Karpas-422 (cell line): ENCODE data around the gene ENOX1. TPM values are rescaled to one million over a fixed set of nuclear protein-coding genes. Genes with fewer than 3 reads are reported as not detected.

ENCODE experiments used
- DNase-seq: peaks from one replicate; pipeline ENCODE4 v3.0.0-alpha.2; 2015
- H2AFZ ChIP-seq: fragments of 200-600 bp; sonication (generic); 2 replicates; pipeline ENCODE4 v1.6.1; 2014; ENCODE audit warnings: antibody characterized with exemption, low read length, mixed read lengths
- H3K27ac ChIP-seq: fragments of 200-600 bp; sonication (generic); 2 replicates; pipeline ENCODE4 v1.5.1; 2014; ENCODE audit warnings: mild to moderate bottlenecking, low read length, moderate library complexity
- H3K27me3 ChIP-seq: fragments of 200-600 bp; sonication (generic); 2 replicates; pipeline ENCODE4 v1.6.1; 2014; ENCODE audit warnings: low read length, mixed read lengths
- H3K36me3 ChIP-seq: fragments of 200-600 bp; sonication (generic); 2 replicates; pipeline ENCODE4 v1.6.1; 2014; ENCODE audit warnings: low read length, mixed read lengths; ENCODE audit not compliant: insufficient read depth
- H3K4me1 ChIP-seq: fragments of 200-600 bp; sonication (generic); 2 replicates; pipeline ENCODE4 v1.6.1; 2014; ENCODE audit warnings: mild to moderate bottlenecking, low read length, mixed read lengths
- H3K4me2 ChIP-seq: fragments of 200-600 bp; sonication (generic); 2 replicates; pipeline ENCODE4 v1.6.1; 2014; ENCODE audit warnings: low read length, low read depth, mild to moderate bottlenecking; ENCODE audit not compliant: poor library complexity, severe bottlenecking
- H3K4me3 ChIP-seq: fragments of 200-600 bp; sonication (generic); 2 replicates; pipeline ENCODE4 v1.5.1; 2014; ENCODE audit warnings: mild to moderate bottlenecking, antibody characterized with exemption, low read length, mixed read lengths
- H3K79me2 ChIP-seq: fragments of 200-600 bp; sonication (generic); 2 replicates; pipeline ENCODE4 v1.6.1; 2014; ENCODE audit warnings: mild to moderate bottlenecking, low read length, mixed read lengths
- H3K9ac ChIP-seq: fragments of 200-600 bp; sonication (generic); 2 replicates; pipeline ENCODE4 v1.6.0; 2014; ENCODE audit warnings: low read length
- H3K9me2 ChIP-seq: fragments of 200-600 bp; sonication (generic), shearing (Covaris generic); replicated peaks from 2 replicates; pipeline ENCODE4 v1.6.0; 2014; ENCODE audit warnings: mild to moderate bottlenecking, low read length, moderate library complexity; ENCODE audit not compliant: insufficient read depth
- H3K9me3 ChIP-seq: fragments of 300-700, 200-600 bp; sonication (generic); 2 replicates; pipeline ENCODE4 v1.6.1; 2014; ENCODE audit warnings: low read length, mixed read lengths
- H4K20me1 ChIP-seq: fragments of 200-600 bp; sonication (generic); 2 replicates; pipeline ENCODE4 v1.6.1; 2014; ENCODE audit warnings: mild to moderate bottlenecking, antibody characterized with exemption, low read length, low read depth; ENCODE audit not compliant: insufficient read depth
- total RNA-seq: library from RNA; depleted of rRNA; stranded (reverse); fragments of >200 nt; shearing (Covaris generic); gene quantifications from 2 replicates; pipeline ENCODE4 v1.2.3, GENCODE V29; 2014; ENCODE audit warnings: low replicate concordance

The ENOX1 gene
- total RNA-seq, 1 experiment from 2014 or later = not detected

DNA sequence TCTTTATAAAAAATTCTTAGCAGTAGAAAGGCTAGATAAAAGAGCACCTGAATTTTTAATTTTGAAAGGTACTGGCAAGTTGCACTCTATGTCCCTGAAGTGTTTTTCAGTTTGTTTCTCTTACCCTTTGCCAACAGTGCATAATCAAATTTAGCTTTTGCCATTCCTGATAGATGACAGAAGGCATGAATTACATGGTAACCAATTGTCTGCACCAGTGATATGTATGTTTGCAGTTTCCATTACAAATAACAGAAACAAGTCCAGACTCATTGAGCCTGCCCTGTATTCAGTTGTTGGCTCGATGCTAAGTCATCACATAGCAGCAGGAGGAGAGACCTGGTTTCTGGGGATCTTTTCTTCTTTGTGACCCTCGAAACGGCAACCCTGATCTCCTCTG lies 453.6 kb downstream of the ENOX1 start:
- Histone ChIP-seq H2AFZ (no peak overlapping the region), H3K4me1 (no peaks in the 10 kb centered on the region), H3K27ac (no peak overlapping the region), H3K9me3 (no peaks in the 10 kb centered on the region), H3K9me2 (no peaks in the 10 kb centered on the region), H3K4me2 (no peak overlapping the region), H3K4me3 (no peak overlapping the region), H3K27me3 (no peaks in the 10 kb centered on the region), H3K9ac (no peak overlapping the region), H3K79me2 (no peaks in the 10 kb centered on the region), H4K20me1 (no peaks in the 10 kb centered on the region), H3K36me3 (no peaks in the 10 kb centered on the region)
- no peak for DNase-seq

DNA sequence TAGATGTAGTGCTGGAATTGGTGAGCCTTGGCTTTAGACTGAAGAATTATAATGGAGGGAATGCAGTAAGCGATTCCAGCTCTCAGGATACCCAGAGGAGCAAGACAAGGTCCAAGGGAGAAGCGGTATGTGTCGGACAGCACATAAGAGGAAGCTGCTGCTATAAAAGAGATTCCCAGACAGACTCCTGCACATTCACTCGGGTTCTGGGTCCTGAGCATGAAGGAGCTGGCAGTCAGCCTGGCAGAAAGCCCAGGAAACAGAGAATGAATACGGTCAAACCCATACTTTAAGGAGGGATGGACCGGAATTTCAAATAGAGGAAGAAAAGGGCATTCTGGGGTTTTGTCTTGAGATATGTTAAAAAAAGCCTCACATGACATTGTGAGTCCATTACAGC lies 455.1 kb downstream of the ENOX1 start:
- Histone ChIP-seq H2AFZ (no peak overlapping the region), H3K79me2 (no peaks in the 10 kb centered on the region), H4K20me1 (no peaks in the 10 kb centered on the region), H3K4me3 (no peak overlapping the region), H3K9me3 (no peaks in the 10 kb centered on the region), H3K27ac (no peak overlapping the region), H3K4me2 (no peak overlapping the region), H3K4me1 (no peaks in the 10 kb centered on the region), H3K27me3 (no peaks in the 10 kb centered on the region), H3K36me3 (no peaks in the 10 kb centered on the region), H3K9ac (no peak overlapping the region), H3K9me2 (no peaks in the 10 kb centered on the region)
- DNase-seq = no peak

DNA sequence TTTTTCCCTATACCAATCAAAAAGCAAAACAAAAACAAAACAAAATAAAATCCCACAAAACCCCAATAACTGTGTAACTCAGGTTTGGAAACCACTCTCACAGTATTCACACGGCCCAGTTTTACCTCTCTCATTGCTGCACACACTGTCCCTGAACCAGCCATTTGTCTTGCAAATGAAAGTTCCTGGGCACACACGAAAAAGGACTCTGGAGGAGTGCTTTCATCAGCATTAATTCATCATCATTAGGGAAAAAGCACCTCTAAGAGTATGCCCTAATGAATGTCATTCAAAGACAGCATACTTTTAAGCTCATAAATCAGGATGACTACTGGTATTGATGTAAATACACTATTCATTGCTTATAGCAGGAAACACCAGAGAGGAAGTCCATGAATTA lies 457.1 kb downstream of the ENOX1 start:
- H3K27ac ChIP-seq = no peak overlapping the region
- no peak overlapping the region for H2AFZ ChIP-seq
- H3K27me3 ChIP-seq = no peaks in the 10 kb centered on the region

DNA sequence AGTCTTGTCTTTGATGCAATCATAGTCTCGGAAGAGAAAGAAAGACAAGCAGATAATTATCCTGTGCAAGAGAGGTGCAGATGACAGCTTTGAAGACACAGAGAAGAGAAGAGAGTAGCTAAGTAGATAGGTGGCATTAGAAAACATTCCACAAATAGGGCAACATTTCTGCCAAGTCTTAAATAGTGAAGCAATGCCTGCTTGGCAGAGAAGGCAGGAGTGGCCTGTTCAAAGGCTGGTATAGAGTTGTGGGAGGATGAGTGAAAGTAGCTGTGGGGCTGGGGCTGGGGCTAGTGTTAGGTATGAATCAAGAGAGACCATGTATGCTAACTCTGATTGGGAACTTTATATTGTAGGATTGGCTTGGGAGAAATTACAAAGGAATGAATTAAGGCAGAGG lies 457.9 kb downstream of the ENOX1 start:
- H4K20me1 ChIP-seq = no peaks in the 10 kb centered on the region
- no peak overlapping the region for H3K9ac ChIP-seq
- no peaks in the 10 kb centered on the region for H3K4me1 ChIP-seq
- H3K9me2 ChIP-seq = no peaks in the 10 kb centered on the region
- no peak overlapping the region for H3K4me3 ChIP-seq
- H2AFZ ChIP-seq = no peak overlapping the region
- no peak overlapping the region for H3K27ac ChIP-seq
- H3K36me3 ChIP-seq = no peaks in the 10 kb centered on the region
- no peaks in the 10 kb centered on the region for H3K27me3 ChIP-seq
- H3K9me3 ChIP-seq = no peaks in the 10 kb centered on the region
- DNase-seq = no peak
- H3K79me2 ChIP-seq = no peaks in the 10 kb centered on the region
- no peak overlapping the region for H3K4me2 ChIP-seq

More for the DNA sequence above, 457.1 kb downstream of the ENOX1 start:
- Histone ChIP-seq H3K9me2 (no peaks in the 10 kb centered on the region), H3K9me3 (no peaks in the 10 kb centered on the region), H3K4me1 (no peaks in the 10 kb centered on the region), H4K20me1 (no peaks in the 10 kb centered on the region), H3K4me2 (no peak overlapping the region), H3K9ac (no peak overlapping the region), H3K4me3 (no peak overlapping the region), H3K36me3 (no peaks in the 10 kb centered on the region), H3K79me2 (no peaks in the 10 kb centered on the region)
- DNase-seq = no peak

DNA sequence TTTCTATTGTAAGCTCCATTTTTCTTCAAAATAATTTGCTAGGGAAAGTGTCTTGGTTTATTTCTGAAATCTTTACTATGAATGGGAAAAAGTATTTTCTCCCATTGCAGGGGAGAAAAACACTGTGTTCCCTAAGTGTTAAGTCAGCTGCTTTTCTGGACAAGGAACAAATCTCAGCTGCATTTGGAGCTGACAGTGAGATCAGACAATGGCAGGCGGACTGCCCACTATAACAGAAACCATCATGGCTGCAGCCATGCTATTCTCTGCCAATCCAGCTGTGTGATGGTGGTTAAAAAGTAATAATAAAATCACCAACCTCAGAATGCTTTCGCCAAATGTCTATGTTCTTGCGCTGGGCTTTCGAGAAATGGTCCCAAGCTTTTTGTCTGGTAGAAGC lies 460.7 kb downstream of the ENOX1 start:
- Histone ChIP-seq H3K27me3 (no peaks in the 10 kb centered on the region), H2AFZ (no peak overlapping the region)

DNA sequence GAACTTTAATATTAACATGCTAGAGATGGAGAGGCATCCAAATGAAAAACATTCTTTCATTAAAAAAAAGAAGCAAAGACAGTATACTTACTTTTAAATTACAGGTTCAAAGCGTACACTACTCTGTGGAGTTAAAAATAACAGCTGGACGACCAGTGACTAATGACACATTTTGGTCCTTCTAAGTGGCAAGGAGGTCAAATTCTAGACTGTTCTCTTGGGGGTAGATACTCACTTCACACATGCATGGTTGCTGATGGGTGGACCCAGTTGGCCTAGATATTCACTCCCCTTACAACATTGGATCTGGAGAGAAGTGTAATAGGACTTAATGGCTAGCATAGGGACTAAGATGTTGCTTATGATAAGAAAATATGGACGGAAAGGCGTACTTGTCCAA lies 461.1 kb downstream of the ENOX1 start:
- no peak overlapping the region for H3K9ac ChIP-seq
- H3K27me3 ChIP-seq = no peaks in the 10 kb centered on the region
- H3K9me3 ChIP-seq = no peaks in the 10 kb centered on the region
- H3K4me1 ChIP-seq = no peaks in the 10 kb centered on the region
- H3K4me3 ChIP-seq = no peak overlapping the region
- no peaks in the 10 kb centered on the region for H4K20me1 ChIP-seq
- H2AFZ ChIP-seq = no peak overlapping the region
- no peaks in the 10 kb centered on the region for H3K79me2 ChIP-seq
- no peak overlapping the region for H3K27ac ChIP-seq
- no peaks in the 10 kb centered on the region for H3K36me3 ChIP-seq
- no peak overlapping the region for H3K4me2 ChIP-seq
- DNase-seq = no peak
- no peaks in the 10 kb centered on the region for H3K9me2 ChIP-seq

More for the DNA sequence above, 460.7 kb downstream of the ENOX1 start:
- Histone ChIP-seq H3K4me3 (no peak overlapping the region), H3K4me2 (no peak overlapping the region), H3K79me2 (no peaks in the 10 kb centered on the region), H3K36me3 (no peaks in the 10 kb centered on the region), H3K9ac (no peak overlapping the region), H3K9me3 (no peaks in the 10 kb centered on the region), H3K9me2 (no peaks in the 10 kb centered on the region), H3K27ac (no peak overlapping the region), H3K4me1 (no peaks in the 10 kb centered on the region), H4K20me1 (no peaks in the 10 kb centered on the region)
- no peak for DNase-seq

DNA sequence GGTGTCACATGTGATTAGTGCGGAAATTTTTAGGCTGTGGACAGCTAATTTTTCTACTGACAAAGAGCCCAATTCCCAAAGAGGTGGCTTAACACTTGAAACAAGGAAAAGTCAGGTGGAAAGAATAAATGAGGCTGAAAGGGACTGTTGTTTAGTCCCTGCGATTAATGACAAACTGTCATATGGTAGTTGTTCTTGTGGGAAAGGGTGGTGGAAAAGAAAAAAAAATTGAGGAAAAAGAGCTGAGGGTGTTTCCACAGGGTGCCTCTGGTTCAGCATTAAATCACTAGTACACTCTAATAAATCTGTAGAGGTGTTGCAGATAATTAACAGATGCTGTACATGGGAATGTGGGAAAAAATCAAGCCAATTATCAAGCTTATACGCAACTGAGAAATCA lies 462.6 kb downstream of the ENOX1 start:
- Histone ChIP-seq H2AFZ (no peak overlapping the region), H3K27me3 (no peaks in the 10 kb centered on the region), H3K4me2 (no peak overlapping the region), H3K36me3 (no peaks in the 10 kb centered on the region), H3K4me3 (no peak overlapping the region), H3K9me2 (no peaks in the 10 kb centered on the region), H3K4me1 (no peaks in the 10 kb centered on the region), H3K79me2 (no peaks in the 10 kb centered on the region), H3K9ac (no peak overlapping the region), H3K9me3 (no peaks in the 10 kb centered on the region), H3K27ac (no peak overlapping the region), H4K20me1 (no peaks in the 10 kb centered on the region)
- no peak for DNase-seq

DNA sequence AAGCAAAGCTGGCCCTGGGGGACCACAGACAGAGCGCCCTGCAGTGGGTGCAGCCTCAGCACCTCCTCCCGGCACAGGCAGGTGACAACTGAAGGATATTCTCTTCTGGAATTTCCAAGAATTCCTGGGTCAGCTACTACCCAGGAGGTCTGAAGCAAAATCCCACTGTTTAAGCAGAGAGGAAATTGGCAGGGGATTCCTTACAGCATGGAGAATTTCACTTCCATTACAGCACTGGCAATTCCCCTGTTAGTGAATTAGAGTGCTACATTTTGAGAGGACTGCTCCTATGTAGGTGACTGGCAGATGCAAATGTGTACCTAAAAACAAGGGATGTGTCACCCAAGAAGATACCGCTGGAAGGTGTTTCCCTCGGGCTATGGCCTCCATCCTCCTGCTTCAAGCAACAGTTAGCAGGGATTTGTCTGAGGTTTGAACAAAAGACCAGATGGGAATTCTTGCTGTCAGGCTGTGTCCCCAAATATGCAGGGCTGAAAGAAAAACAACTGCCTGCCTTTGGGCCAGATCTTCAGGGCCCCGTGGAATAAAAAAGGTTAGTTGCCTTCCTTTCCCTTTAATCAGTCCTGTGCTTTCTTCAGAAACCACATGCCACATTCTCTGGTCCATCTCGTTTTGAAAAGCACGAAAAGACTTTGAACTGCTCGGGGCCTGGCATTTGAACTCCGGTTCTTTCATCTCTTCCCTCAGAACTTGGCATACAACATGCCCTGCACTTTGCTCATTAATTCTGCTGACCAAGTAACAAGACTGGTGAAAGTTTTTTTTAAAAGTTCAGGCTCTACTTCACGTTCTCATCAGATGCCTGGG lies 466.9 kb downstream of the ENOX1 start:
- H3K9ac ChIP-seq = no peak overlapping the region
- DNase-seq = no peak
- H3K4me3 ChIP-seq = no peak overlapping the region
- no peak overlapping the region for H3K27ac ChIP-seq
- no peaks in the 10 kb centered on the region; the same call in 1 of the 2 replicates for H3K27me3 ChIP-seq
- no peaks in the 10 kb centered on the region for H3K79me2 ChIP-seq
- no peaks in the 10 kb centered on the region for H3K36me3 ChIP-seq
- H3K4me1 ChIP-seq = no peaks in the 10 kb centered on the region
- no peaks in the 10 kb centered on the region for H4K20me1 ChIP-seq
- H2AFZ ChIP-seq = no peak overlapping the region
- no peaks in the 10 kb centered on the region for H3K9me3 ChIP-seq
- H3K4me2 ChIP-seq = no peak overlapping the region
- no peaks in the 10 kb centered on the region for H3K9me2 ChIP-seq
